ENCODE data around the gene FXYD6. TPM values are rescaled to one million over a fixed set of nuclear protein-coding genes. Genes with fewer than 3 reads are reported as not detected.

The FXYD6 gene
- total RNA-seq, 2 donors from 2014 or later, result not detected

- no peaks in the 10 kb centered on the region for H3K36me3 Mint-ChIP-seq
- H3K4me3 Mint-ChIP-seq, result no peak overlapping the region
- H3K27ac Mint-ChIP-seq, result no peak overlapping the region
- ATAC-seq, result no peak
- H3K4me1 Mint-ChIP-seq (ENCODE audit: low read depth in 2 of 2), result peaks cover 3 to 5% of the 10 kb centered on the region in 2 donors
- peaks cover 7 to 14% of the 10 kb centered on the region in 2 donors for H3K27me3 Mint-ChIP-seq
- no peaks in the 10 kb centered on the region for H3K9me3 Mint-ChIP-seq
- DNase-seq (ENCODE audit: low spot score), result no peak
Measured at GRCh38 chr11:117862753-117863152, 13.7 kb downstream of the FXYD6 start.

GRCh38 chr11:117862019-117862725 lies 14.3 kb downstream of the FXYD6 start:
- no peaks in the 10 kb centered on the region for H3K36me3 Mint-ChIP-seq
- DNase-seq (ENCODE audit: low spot score), result no peak
- H3K4me1 Mint-ChIP-seq (ENCODE audit: low read depth in 2 of 2), result peaks cover 3 to 5% of the 10 kb centered on the region in 2 donors
- ATAC-seq, result no peak
- H3K9me3 Mint-ChIP-seq, result no peaks in the 10 kb centered on the region
- H3K27me3 Mint-ChIP-seq, result peaks cover 1 to 10% of the 10 kb centered on the region in 2 donors
- no peak overlapping the region for H3K4me3 Mint-ChIP-seq
- peak overlapping the region in 1 of 2 donors; percentile 48 for H3K27ac Mint-ChIP-seq

- H3K27ac Mint-ChIP-seq, result peak overlapping the region in 1 of 2 donors; percentile 48
- ATAC-seq, result no peak
- no peak overlapping the region for H3K4me3 Mint-ChIP-seq
- H3K9me3 Mint-ChIP-seq, result no peaks in the 10 kb centered on the region
- no peaks in the 10 kb centered on the region for H3K36me3 Mint-ChIP-seq
- H3K27me3 Mint-ChIP-seq, result peaks cover 8 to 15% of the 10 kb centered on the region in 2 donors
- peaks cover 3 to 5% of the 10 kb centered on the region in 2 donors for H3K4me1 Mint-ChIP-seq (ENCODE audit: low read depth in 2 of 2)
- DNase-seq (ENCODE audit: low spot score), result no peak
Measured at GRCh38 chr11:117861151-117862018, 15.1 kb downstream of the FXYD6 start.

GRCh38 chr11:117860139-117860538 lies 16.3 kb downstream of the FXYD6 start:
- peaks cover 3 to 5% of the 10 kb centered on the region in 2 donors for H3K4me1 Mint-ChIP-seq (ENCODE audit: low read depth in 2 of 2)
- no peaks in the 10 kb centered on the region for H3K36me3 Mint-ChIP-seq
- DNase-seq (ENCODE audit: low spot score), result no peak
- no peak overlapping the region for H3K4me3 Mint-ChIP-seq
- ATAC-seq, result no peak
- no peak overlapping the region for H3K27ac Mint-ChIP-seq
- no peaks in the 10 kb centered on the region for H3K9me3 Mint-ChIP-seq
- H3K27me3 Mint-ChIP-seq, result peaks cover 15 to 17% of the 10 kb centered on the region in 2 donors

- DNase-seq (ENCODE audit: low spot score), result no peak
- ATAC-seq, result no peak
- Mint-ChIP-seq H3K27ac (no peak overlapping the region), H3K36me3 (no peaks in the 10 kb centered on the region), H3K9me3 (no peaks in the 10 kb centered on the region), H3K27me3 (peaks cover 15 to 16% of the 10 kb centered on the region in 2 donors), H3K4me3 (no peak overlapping the region), H3K4me1 (ENCODE audit: low read depth in 2 of 2) (peaks cover 3 to 5% of the 10 kb centered on the region in 2 donors)
Measured at GRCh38 chr11:117859488-117860112, 16.9 kb downstream of the FXYD6 start.

- H3K27me3 Mint-ChIP-seq, result peaks cover 15 to 19% of the 10 kb centered on the region in 2 donors
- ATAC-seq, result peak in 1 of 2 donors; percentile 36
- H3K4me3 Mint-ChIP-seq, result no peak overlapping the region
- no peaks in the 10 kb centered on the region for H3K9me3 Mint-ChIP-seq
- no peaks in the 10 kb centered on the region for H3K36me3 Mint-ChIP-seq
- H3K27ac Mint-ChIP-seq, result no peak overlapping the region
- no peak for DNase-seq (ENCODE audit: low spot score)
- peaks cover 3 to 5% of the 10 kb centered on the region in 2 donors for H3K4me1 Mint-ChIP-seq (ENCODE audit: low read depth in 2 of 2)
Measured at GRCh38 chr11:117859061-117859460, 17.4 kb downstream of the FXYD6 start.

- DNase-seq (ENCODE audit: low spot score) (no peak), ATAC-seq (no peak)
- no peak overlapping the region for H3K4me3 Mint-ChIP-seq
- H3K4me1 Mint-ChIP-seq (ENCODE audit: low read depth in 2 of 2), result peaks cover 3 to 5% of the 10 kb centered on the region in 2 donors
- no peak overlapping the region for H3K27ac Mint-ChIP-seq
- H3K9me3 Mint-ChIP-seq, result no peaks in the 10 kb centered on the region
- H3K36me3 Mint-ChIP-seq, result peaks cover 1% of the 10 kb centered on the region
- H3K27me3 Mint-ChIP-seq, result peaks cover 18 to 26% of the 10 kb centered on the region in 2 donors
Measured at GRCh38 chr11:117857734-117858414, 18.6 kb downstream of the FXYD6 start.

- peaks cover 7% of the 10 kb centered on the region for H3K36me3 Mint-ChIP-seq
- no peaks in the 10 kb centered on the region for H3K9me3 Mint-ChIP-seq
- H3K27ac Mint-ChIP-seq, result no peak overlapping the region
- H3K27me3 Mint-ChIP-seq, result peaks cover 27 to 33% of the 10 kb centered on the region in 2 donors
- DNase-seq (ENCODE audit: low spot score) (no peak), ATAC-seq (no peak)
- no peak overlapping the region for H3K4me3 Mint-ChIP-seq
- H3K4me1 Mint-ChIP-seq (ENCODE audit: low read depth in 2 of 2), result peaks cover 0 to 2% of the 10 kb centered on the region in 2 donors
Measured at GRCh38 chr11:117855912-117856651, 20.4 kb downstream of the FXYD6 start.

- Mint-ChIP-seq H3K36me3 (peaks cover 7% of the 10 kb centered on the region), H3K4me1 (ENCODE audit: low read depth in 2 of 2) (peaks cover 5 to 6% of the 10 kb centered on the region in 2 donors), H3K4me3 (no peak overlapping the region), H3K9me3 (no peaks in the 10 kb centered on the region), H3K27ac (no peak overlapping the region), H3K27me3 (peaks cover 27 to 30% of the 10 kb centered on the region in 2 donors)
- ATAC-seq (no peak), DNase-seq (ENCODE audit: low spot score) (no peak)
Measured at GRCh38 chr11:117855186-117855845, 21.1 kb downstream of the FXYD6 start.

GRCh38 chr11:117852309-117852708 lies 24.1 kb downstream of the FXYD6 start:
- H3K9me3 Mint-ChIP-seq, result no peaks in the 10 kb centered on the region
- peaks cover 27 to 30% of the 10 kb centered on the region in 2 donors for H3K27me3 Mint-ChIP-seq
- DNase-seq (ENCODE audit: low spot score) (no peak), ATAC-seq (no peak)
- peaks cover 12 to 13% of the 10 kb centered on the region in 2 donors for H3K4me1 Mint-ChIP-seq (ENCODE audit: low read depth in 2 of 2)
- H3K27ac Mint-ChIP-seq, result no peak overlapping the region
- H3K4me3 Mint-ChIP-seq, result no peak overlapping the region
- peaks cover 7% of the 10 kb centered on the region for H3K36me3 Mint-ChIP-seq

- H3K27me3 Mint-ChIP-seq, result peaks cover 23 to 28% of the 10 kb centered on the region in 2 donors
- peak overlapping the region in 1 of 2 donors; percentile 19 for H3K27ac Mint-ChIP-seq
- no peak for ATAC-seq
Measured at GRCh38 chr11:117851852-117852251, 24.6 kb downstream of the FXYD6 start.

GRCh38 chr11:117851106-117851505 lies 25.4 kb downstream of the FXYD6 start:
- no peaks in the 10 kb centered on the region for H3K9me3 Mint-ChIP-seq
- no peak for ATAC-seq
- H3K4me1 Mint-ChIP-seq (ENCODE audit: low read depth in 2 of 2), result peaks cover 12 to 13% of the 10 kb centered on the region in 2 donors
- H3K27ac Mint-ChIP-seq, result peak overlapping the region; percentile 19 to 39
- H3K36me3 Mint-ChIP-seq, result peaks cover 7% of the 10 kb centered on the region
- DNase-seq (ENCODE audit: low spot score), result no peak
- no peak overlapping the region for H3K4me3 Mint-ChIP-seq
- peaks cover 16 to 27% of the 10 kb centered on the region in 2 donors for H3K27me3 Mint-ChIP-seq

More at GRCh38 chr11:117851852-117852251, 24.6 kb downstream of the FXYD6 start:
- H3K36me3 Mint-ChIP-seq, result peaks cover 7% of the 10 kb centered on the region
- H3K4me1 Mint-ChIP-seq (ENCODE audit: low read depth in 2 of 2), result peaks cover 12 to 13% of the 10 kb centered on the region in 2 donors
- DNase-seq (ENCODE audit: low spot score), result no peak
- H3K9me3 Mint-ChIP-seq, result no peaks in the 10 kb centered on the region
- no peak overlapping the region for H3K4me3 Mint-ChIP-seq

Measured in natural killer cell treated with Interleukin-12 subunit alpha and Interleukin-12 subunit beta and Interleukin-15 and Interleukin-18, amount 100 ng/mL, for 72 hours (primary cell).